Esophagus (tissue), 2 donors: ENCODE measurements around the gene NPNT. TPM values are rescaled to one million over a fixed set of nuclear protein-coding genes. Genes with fewer than 3 reads are reported as not detected.

Experiments used
- H3K27ac ChIP-seq, 2 donors: one replicate each; pipeline ENCODE4 v1.5.1; 2013; ENCODE audit warnings: low read depth in 2 of 2, mild to moderate bottlenecking in 2 of 2, inconsistent platforms in 1 of 2, low read length in 1 of 2, moderate library complexity in 1 of 2
- H3K27me3 ChIP-seq, 2 donors: one replicate each; pipeline ENCODE4 v1.6.1; 2013; ENCODE audit warnings: low read length in 2 of 2, control low read depth in 1 of 2, mild to moderate bottlenecking in 1 of 2; ENCODE audit not compliant: insufficient read depth in 2 of 2, control insufficient read depth in 1 of 2
- H3K36me3 ChIP-seq, 2 donors: one replicate each; pipeline ENCODE4 v1.6.1; 2013; ENCODE audit warnings: low read length in 1 of 2; ENCODE audit not compliant: control insufficient read depth in 2 of 2, insufficient read depth in 2 of 2
- H3K4me1 ChIP-seq, 2 donors: one replicate each; pipeline ENCODE4 v1.6.1; 2013; ENCODE audit warnings: low read length in 1 of 2; ENCODE audit not compliant: control insufficient read depth in 2 of 2, insufficient read depth in 2 of 2
- H3K4me3 ChIP-seq, 2 donors: one replicate each; pipeline ENCODE4 v1.5.1; 2013; ENCODE audit warnings: low read length in 2 of 2, mild to moderate bottlenecking in 2 of 2, low read depth in 1 of 2, moderate library complexity in 1 of 2
- H3K9me3 ChIP-seq, 2 donors: one replicate each; pipeline ENCODE4 v1.6.1; 2013; ENCODE audit warnings: mild to moderate bottlenecking in 2 of 2, low read depth in 1 of 2, low read length in 1 of 2, moderate library complexity in 1 of 2; ENCODE audit not compliant: control insufficient read depth in 2 of 2, insufficient read depth in 1 of 2
- WGBS, 2 donors: extraction: QIAGEN DNeasy Blood & Tissue Kit; methylation state at CpG; one replicate each; pipeline ENCODE4 v1.1.7; 2013; 5-methylcytosine and 5-hydroxymethylcytosine counted together
- polyA plus RNA-seq, 2 donors: library from polyadenylated mRNA; stranded (reverse); fragments of 200-250 nt; gene quantifications; one replicate each; pipeline ENCODE4 v1.2.3, GENCODE V29; 2013
- donor health status: healthy with polysubstance abuse.
- donor health status: Bipolar disorder and iron deficiency.

The NPNT gene
- polyA plus RNA-seq, 2 donors: 11.2 to 15.6 TPM

GRCh38 chr4:105979506-105979905 is 84.2 kb downstream of the NPNT start:
- H3K4me1 ChIP-seq: no peaks in the 10 kb centered on the region
- no peaks in the 10 kb centered on the region for H3K36me3 ChIP-seq
- no peaks in the 10 kb centered on the region for H3K9me3 ChIP-seq
- no peak overlapping the region for H3K4me3 ChIP-seq
- no peaks in the 10 kb centered on the region for H3K27me3 ChIP-seq
- WGBS, 2 donors: 92 to 93% methylated on average over 3 of the region's 3 CpGs
- H3K27ac ChIP-seq: no peak overlapping the region

GRCh38 chr4:105988671-105989070 is 93.4 kb downstream of the NPNT start:
- no peaks in the 10 kb centered on the region for H3K27me3 ChIP-seq
- whole genome bisulfite sequencing, 2 donors: 45 to 63% methylated on average over 2 of the region's 2 CpGs
- H3K36me3 ChIP-seq: no peaks in the 10 kb centered on the region
- H3K9me3 ChIP-seq: peaks cover 0 to 5% of the 10 kb centered on the region in 2 donors
- peaks cover 0 to 12% of the 10 kb centered on the region in 2 donors for H3K4me1 ChIP-seq
- no peak overlapping the region for H3K27ac ChIP-seq
- H3K4me3 ChIP-seq: no peak overlapping the region

GRCh38 chr4:105989485-105990242 is 94.4 kb downstream of the NPNT start:
- H3K9me3 ChIP-seq: peaks cover 0 to 4% of the 10 kb centered on the region in 2 donors
- H3K27ac ChIP-seq: no peak overlapping the region
- WGBS, 2 donors: 28 to 51% methylated on average over 2 of the region's 2 CpGs

GRCh38 chr4:105990933-105991332 is 95.7 kb downstream of the NPNT start:
- no peak overlapping the region for H3K4me3 ChIP-seq
- H3K27ac ChIP-seq: peak overlapping the region; percentile 10 to 47
- H3K9me3 ChIP-seq: peaks cover 0 to 2% of the 10 kb centered on the region in 2 donors
- no peaks in the 10 kb centered on the region for H3K36me3 ChIP-seq
- no peaks in the 10 kb centered on the region for H3K27me3 ChIP-seq
- peaks cover 4 to 12% of the 10 kb centered on the region in 2 donors for H3K4me1 ChIP-seq
- WGBS, 2 donors: 45 to 53% methylated on average over 3 of the region's 3 CpGs

More at GRCh38 chr4:105989485-105990242, 94.4 kb downstream of the NPNT start:
- Histone ChIP-seq H3K4me3 (no peak overlapping the region), H3K36me3 (no peaks in the 10 kb centered on the region), H3K27me3 (no peaks in the 10 kb centered on the region), H3K4me1 (peaks cover 0 to 12% of the 10 kb centered on the region in 2 donors)

GRCh38 chr4:105991726-105992125 is 96.5 kb downstream of the NPNT start:
- H3K27ac ChIP-seq: no peak overlapping the region

GRCh38 chr4:105992641-105993305 is 97.5 kb downstream of the NPNT start:
- WGBS, 2 donors: 79 to 91% methylated on average over 2 of the region's 2 CpGs
- Histone ChIP-seq H3K4me1 (peaks cover 4 to 12% of the 10 kb centered on the region in 2 donors), H3K27me3 (no peaks in the 10 kb centered on the region), H3K27ac (no peak overlapping the region), H3K9me3 (peaks cover 0 to 2% of the 10 kb centered on the region in 2 donors), H3K4me3 (no peak overlapping the region), H3K36me3 (no peaks in the 10 kb centered on the region)

More at GRCh38 chr4:105991726-105992125, 96.5 kb downstream of the NPNT start:
- H3K4me3 ChIP-seq: no peak overlapping the region
- peaks cover 0 to 2% of the 10 kb centered on the region in 2 donors for H3K9me3 ChIP-seq
- H3K36me3 ChIP-seq: no peaks in the 10 kb centered on the region
- WGBS, 2 donors: 92 to 98% methylated on average over 8 of the region's 8 CpGs
- peaks cover 4 to 12% of the 10 kb centered on the region in 2 donors for H3K4me1 ChIP-seq
- H3K27me3 ChIP-seq: no peaks in the 10 kb centered on the region

GRCh38 chr4:105994061-105994460 is 98.8 kb downstream of the NPNT start:
- Histone ChIP-seq H3K27me3 (no peaks in the 10 kb centered on the region), H3K4me1 (peaks cover 4 to 12% of the 10 kb centered on the region in 2 donors), H3K9me3 (no peaks in the 10 kb centered on the region), H3K4me3 (no peak overlapping the region), H3K36me3 (no peaks in the 10 kb centered on the region), H3K27ac (no peak overlapping the region)
- WGBS, 2 donors: 20 to 42% methylated on average over 6 of the region's 6 CpGs

- WGBS, 2 donors: 73 to 79% methylated on average over 5 of the region's 5 CpGs
- H3K9me3 ChIP-seq: no peaks in the 10 kb centered on the region
- H3K27me3 ChIP-seq: no peaks in the 10 kb centered on the region
- H3K36me3 ChIP-seq: no peaks in the 10 kb centered on the region
- no peak overlapping the region for H3K4me3 ChIP-seq
- no peak overlapping the region for H3K27ac ChIP-seq
- H3K4me1 ChIP-seq: peaks cover 4 to 12% of the 10 kb centered on the region in 2 donors
Observed at GRCh38 chr4:105994841-105995501, 99.7 kb downstream of the NPNT start.

GRCh38 chr4:105996845-105997244 is 101.6 kb downstream of the NPNT start:
- H3K27ac ChIP-seq: no peak overlapping the region
- no peaks in the 10 kb centered on the region for H3K36me3 ChIP-seq
- H3K4me1 ChIP-seq: peaks cover 0 to 4% of the 10 kb centered on the region in 2 donors
- H3K27me3 ChIP-seq: no peaks in the 10 kb centered on the region
- WGBS, 2 donors: 78 to 80% methylated on average over 7 of the region's 7 CpGs
- H3K9me3 ChIP-seq: no peaks in the 10 kb centered on the region
- H3K4me3 ChIP-seq: no peak overlapping the region
